ENCODE data around the gene IRF3. TPM values are rescaled to one million over a fixed set of nuclear protein-coding genes. Genes with fewer than 3 reads are reported as not detected.
A peak's percentile ranks its signal among the peaks of the same experiment; 100 is the strongest.

The IRF3 gene
- polyA plus RNA-seq, 3 donors: 45.8 to 76.0 (median 56.6) TPM

GRCh38 chr19:49688531-49689132 lies 23.0 kb upstream of the IRF3 start:
- 61 to 81% (median 69%) methylated on average over 12 of the region's 12 CpGs for WGBS, 3 donors
- no peak overlapping the region for H3K27ac ChIP-seq (ENCODE audit: low read depth, low read length)

DNA sequence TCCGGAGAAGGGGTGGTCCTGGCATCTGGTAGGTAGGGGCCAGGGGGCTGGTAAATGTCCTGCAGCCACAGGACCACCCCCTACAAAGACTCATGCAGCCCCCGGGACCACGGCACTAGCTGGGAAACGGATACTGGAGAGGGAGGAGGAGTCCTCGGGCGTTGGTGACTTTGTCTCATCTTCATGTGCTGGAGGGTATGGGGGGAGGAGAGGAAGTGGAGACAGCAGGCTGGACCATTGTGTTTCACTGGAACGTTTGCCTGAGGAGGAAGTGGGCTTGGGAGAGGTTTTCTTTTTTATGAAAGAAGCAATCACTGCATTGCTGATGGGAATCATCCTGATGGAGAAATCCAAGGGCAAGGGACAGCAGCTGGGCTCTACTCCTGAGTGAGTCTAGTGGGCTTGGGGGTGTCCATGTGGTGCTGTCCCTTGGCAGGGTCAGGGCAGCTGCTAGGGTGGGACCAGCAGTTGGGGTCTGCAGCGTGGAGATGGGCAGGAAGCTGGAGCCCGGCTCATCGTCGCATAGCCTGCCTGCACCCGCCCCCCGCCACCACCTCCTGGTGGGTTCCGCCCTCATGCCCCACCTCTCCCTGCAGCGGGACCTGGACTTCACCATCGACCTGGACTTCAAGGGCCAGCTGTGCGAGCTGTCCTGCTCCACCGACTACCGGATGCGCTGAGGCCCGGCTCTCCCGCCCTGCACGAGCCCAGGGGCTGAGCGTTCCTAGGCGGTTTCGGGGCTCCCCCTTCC lies 22.1 kb upstream of the IRF3 start:
- H3K27ac ChIP-seq (ENCODE audit: low read depth, low read length): no peak overlapping the region
- 53 to 74% (median 57%) methylated on average over 18 to 26 of the region's 26 CpGs for WGBS, 3 donors

GRCh38 chr19:49687150-49687549 lies 21.5 kb upstream of the IRF3 start:
- H3K27ac ChIP-seq (ENCODE audit: low read depth, low read length): no peak overlapping the region
- 53 to 69% (median 55%) methylated on average over 11 to 12 of the region's 12 CpGs for WGBS, 3 donors

- 75 to 89% (median 86%) methylated on average over 26 to 27 of the region's 27 CpGs for WGBS, 3 donors
- H3K27ac ChIP-seq (ENCODE audit: low read depth, low read length): no peak overlapping the region
These were observed 20.9 kb upstream of the IRF3 start for GRCh38 chr19:49686503-49687088.

DNA sequence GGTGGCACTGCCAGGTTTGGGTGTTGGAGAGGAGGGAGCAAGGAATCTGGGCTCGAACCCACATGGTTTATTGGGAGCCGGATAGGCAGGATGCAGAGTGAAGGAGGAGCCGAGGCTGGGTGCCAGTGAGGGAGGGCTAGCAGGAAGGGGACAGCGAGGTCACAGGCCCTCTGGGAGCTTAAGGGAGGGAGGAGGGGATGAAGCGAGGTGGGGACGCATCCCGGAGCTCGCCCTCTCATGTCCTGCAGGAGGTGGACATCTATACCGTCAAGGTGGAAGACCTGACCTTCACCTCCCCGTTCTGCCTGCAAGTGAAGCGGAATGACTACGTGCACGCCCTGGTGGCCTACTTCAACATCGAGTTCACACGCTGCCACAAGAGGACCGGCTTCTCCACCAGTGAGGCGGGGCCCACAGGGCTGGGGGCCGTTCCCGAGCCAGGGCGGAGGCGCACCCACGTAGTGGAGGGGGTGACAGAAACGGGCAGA lies 20.2 kb upstream of the IRF3 start:
- 57 to 68% (median 66%) methylated on average over 21 to 23 of the region's 23 CpGs for WGBS, 3 donors
- no peak overlapping the region for H3K27ac ChIP-seq (ENCODE audit: low read depth, low read length)

- no peak overlapping the region for H3K27ac ChIP-seq (ENCODE audit: low read depth, low read length)
- whole genome bisulfite sequencing, 3 donors: 80 to 86% (median 85%) methylated on average over 13 of the region's 13 CpGs
These were observed 19.4 kb upstream of the IRF3 start for GRCh38 chr19:49684983-49685553.

DNA sequence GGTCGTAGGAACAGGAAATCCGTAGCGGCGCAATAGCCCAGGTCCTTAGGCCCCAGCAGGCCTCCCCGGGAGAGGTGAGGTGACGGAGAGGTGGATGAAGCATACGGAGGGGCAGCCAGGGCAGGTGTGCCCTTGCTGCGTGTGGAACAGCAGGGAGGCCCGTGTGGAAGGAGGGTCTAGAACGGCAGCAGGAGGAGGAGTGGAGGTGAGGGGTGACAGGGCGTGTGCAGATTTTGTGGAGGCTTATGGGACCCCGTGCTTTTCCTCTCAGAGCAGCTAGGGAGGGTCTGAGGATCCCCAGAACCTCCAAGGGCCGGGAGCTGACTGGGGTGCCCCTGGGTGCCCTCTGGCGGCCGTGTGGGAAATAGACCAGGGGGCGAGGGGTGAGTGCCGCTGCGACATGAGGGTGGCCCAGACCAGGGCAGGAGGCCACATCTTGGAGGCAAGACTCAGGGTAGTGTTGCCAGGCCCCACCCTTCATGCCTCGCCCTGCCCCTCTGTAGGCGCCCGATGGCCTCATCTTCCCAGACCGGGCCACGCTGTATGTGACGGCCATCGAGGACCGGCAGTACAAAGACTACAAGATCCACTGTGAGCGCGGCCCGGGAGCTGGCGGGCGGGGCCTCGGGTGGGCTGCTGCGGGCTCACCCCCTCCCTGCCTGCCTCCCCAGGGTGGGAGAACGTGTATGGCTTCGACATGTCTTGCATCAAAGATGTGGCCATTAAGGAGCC lies 18.8 kb upstream of the IRF3 start:
- WGBS, 3 donors: 81 to 88% (median 85%) methylated on average over 32 to 35 of the region's 35 CpGs
- no peak overlapping the region for H3K27ac ChIP-seq (ENCODE audit: low read depth, low read length)

DNA sequence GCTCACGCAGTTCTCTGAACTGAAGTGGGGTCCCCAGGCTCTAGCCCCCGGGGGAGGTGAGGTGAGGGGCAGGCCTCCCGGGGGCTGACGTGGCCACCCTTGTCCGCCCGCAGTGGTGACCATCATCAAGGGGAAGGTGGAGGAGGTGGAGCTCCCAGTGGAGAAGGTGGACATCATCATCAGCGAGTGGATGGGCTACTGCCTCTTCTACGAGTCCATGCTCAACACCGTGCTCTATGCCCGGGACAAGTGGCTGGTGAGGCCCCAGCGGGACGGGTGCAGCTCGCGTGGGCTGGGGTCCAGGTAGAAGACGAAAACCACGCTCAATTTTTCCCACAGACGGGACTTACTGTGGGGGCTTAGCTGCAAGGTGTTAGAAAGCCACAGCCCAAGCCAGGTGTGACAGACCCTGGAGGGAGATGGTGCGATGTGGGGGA lies 18.2 kb upstream of the IRF3 start:
- no peak overlapping the region for H3K27ac ChIP-seq (ENCODE audit: low read depth, low read length)
- 91 to 95% (median 92%) methylated on average over 18 of the region's 18 CpGs for WGBS, 3 donors

DNA sequence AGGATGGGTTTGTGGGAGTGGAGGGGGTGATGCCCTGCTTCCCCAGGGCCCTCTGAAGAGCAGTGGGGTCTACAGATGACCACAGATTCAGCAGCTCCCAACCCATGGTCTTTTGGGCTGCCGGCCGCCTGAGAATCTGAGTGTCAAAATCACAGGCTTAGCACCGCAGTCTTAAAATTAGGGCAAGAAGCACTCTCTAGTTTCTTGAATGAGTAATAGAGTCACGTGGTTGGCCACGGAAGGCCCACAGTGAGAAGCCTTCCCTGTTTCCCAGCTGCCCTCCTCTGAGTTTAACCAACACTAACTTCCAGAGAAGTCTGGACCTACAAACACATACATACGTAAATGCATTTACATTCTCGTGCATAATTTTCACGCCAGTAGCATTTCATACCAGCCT lies 16.6 kb upstream of the IRF3 start:
- H3K27ac ChIP-seq (ENCODE audit: low read depth, low read length): no peak overlapping the region
- WGBS, 3 donors: 80 to 92% (median 91%) methylated on average over 8 of the region's 8 CpGs

DNA sequence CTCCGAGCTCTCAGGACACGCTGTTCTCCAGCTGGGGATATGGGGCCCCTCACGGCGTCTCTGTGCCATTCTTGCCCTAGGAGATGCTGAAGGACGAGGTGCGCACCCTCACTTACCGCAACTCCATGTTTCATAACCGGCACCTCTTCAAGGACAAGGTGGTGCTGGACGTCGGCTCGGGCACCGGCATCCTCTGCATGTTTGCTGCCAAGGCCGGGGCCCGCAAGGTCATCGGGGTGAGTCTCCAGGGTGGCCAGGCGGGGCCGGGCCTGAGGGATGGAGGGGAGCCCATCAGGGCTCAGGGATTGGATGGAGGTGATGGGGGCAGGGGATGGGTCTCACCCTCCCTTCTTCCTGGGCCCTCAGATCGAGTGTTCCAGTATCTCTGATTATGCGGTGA lies 16.2 kb upstream of the IRF3 start:
- no peak overlapping the region for H3K27ac ChIP-seq (ENCODE audit: low read depth, low read length)
- 78 to 90% (median 88%) methylated on average over 19 of the region's 19 CpGs for WGBS, 3 donors

DNA sequence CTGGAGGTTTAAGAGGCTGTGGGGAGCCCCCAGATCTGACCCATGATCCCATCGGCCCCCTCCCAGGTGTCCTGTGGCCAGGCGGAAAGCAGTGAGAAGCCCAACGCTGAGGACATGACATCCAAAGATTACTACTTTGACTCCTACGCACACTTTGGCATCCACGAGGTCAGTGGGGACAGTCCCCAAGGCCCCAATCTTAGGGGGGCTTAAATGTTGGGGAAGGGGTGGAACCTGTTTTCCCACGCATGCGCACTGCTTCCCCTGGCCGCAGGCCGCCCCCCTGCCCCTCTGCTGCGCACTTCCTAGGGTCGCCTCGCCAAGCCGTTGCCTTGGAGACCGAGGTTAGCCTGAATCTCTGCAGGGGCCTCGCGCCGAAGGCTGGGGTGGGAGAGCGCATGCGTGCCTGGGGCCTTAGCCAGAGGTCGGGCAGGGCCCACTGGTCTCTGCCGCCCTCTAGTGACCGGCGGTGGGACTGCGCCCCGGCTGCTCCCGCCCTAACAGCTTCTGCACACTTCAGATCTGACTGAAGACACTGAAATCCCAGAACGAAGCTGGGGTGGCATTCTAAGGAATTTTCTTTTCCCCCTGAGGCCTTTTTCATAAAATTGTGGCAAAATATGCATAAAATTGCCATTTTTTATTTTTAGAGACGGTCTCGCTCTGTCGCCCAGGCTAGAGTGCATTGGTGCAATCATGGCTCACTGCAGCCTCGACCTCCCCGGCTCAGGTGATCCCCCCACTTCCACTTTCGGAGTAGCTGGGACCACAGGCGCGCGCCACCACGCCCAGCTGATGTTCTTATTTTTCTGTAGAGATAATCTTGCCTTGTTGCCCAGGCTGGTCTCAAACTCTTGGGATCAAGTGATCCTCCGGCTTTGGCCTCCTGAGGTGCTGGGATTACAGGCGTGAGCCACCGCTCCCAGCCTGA lies 15.0 kb upstream of the IRF3 start:
- no peak overlapping the region for H3K27ac ChIP-seq (ENCODE audit: low read depth, low read length)
- 29 to 34% (median 32%) methylated on average over 40 of the region's 40 CpGs for WGBS, 3 donors

GRCh38 chr19:49679771-49680413 lies 14.2 kb upstream of the IRF3 start:
- H3K27ac ChIP-seq (ENCODE audit: low read depth, low read length): no peak overlapping the region
- 57 to 59% (median 59%) methylated on average over 10 of the region's 10 CpGs for WGBS, 3 donors

DNA sequence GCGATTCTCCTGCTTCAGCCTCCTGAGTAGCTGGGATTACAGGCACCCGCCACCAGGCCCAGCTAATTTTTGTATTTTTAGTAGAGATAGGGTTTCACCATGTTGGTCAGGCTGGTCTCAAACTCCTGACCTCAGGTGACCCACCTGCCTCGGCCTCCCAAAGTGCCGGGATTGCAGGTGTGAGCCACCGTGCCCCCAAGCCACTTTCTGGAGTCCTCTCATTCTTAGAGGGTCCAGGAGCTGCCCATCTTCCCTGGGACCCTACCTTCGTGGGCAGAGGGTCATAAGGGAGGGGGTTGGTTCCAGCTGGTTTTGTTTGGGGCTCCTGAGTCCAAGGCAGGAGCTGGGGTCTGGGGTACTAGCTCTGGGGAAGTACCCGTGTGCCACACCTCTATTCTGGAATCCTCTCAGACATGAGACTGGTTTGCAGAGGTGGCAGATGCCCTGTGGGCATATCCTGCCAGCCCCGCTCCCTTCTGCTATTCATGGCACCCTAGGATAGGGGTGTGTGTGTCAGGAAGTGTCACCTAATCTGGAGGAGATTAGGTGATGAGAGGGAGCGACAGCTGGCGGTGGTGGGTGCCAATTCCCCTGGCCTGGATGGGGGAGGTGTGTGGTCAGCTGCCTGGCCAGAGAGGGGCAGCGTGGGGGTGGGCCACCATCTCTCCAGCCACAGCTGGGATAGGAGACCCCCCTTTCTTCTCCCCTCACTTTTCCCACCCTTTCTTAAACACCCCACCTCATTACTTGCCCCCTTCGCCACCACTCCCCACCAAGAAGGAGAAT lies 13.5 kb upstream of the IRF3 start:
- no peak overlapping the region for H3K27ac ChIP-seq (ENCODE audit: low read depth, low read length)
- WGBS, 3 donors: 49 to 66% (median 66%) methylated on average over 11 to 12 of the region's 12 CpGs

GRCh38 chr19:49677901-49678674 lies 12.4 kb upstream of the IRF3 start:
- peak overlapping the region; percentile 36 for H3K27ac ChIP-seq (ENCODE audit: low read depth, low read length)
- 2 to 4% (median 2%) methylated on average over 21 of the region's 21 CpGs for WGBS, 3 donors

DNA sequence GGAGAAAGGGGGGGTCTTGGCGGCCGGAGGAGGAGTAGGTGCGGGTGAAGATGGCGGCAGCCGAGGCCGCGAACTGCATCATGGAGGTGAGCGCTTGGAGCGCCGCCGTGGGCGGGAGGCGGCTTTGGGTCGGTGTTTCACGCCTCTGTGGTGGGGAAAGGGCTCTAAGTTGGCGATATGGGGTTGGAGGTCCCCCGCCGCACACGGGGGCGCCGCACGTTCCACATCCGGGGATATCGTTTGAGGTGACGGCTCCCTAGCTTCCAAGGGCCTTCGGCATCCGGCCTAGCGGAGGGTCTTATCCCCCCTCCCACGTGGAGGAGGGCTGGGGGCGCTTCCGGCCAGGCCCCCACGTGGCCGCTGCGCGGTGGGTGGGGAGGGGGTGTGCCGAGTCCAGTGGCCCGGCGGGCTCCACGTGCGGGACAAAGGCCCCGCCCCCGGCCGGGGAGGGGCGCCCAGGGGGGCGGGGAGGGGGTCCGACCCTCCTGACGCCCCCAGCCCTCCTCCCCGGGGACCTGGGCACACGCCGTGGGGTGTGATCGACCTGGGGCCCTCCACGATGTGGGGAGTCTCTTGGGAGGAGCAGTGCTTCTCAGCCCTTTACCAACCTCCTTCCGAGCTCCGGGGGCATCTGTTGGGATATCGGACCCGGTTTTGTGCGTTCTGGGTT lies 11.7 kb upstream of the IRF3 start, which contains the start of gene PRMT1:
TSS of gene PRMT1 (plus strand) at position 41 of the 670 bp plus-strand sequence. CDS start at position 51, 10 bp downstream.
- peak within 1 kb of the TSS; percentile 77 for H3K27ac ChIP-seq (ENCODE audit: low read depth, low read length)
- WGBS, 3 donors: 0 to 1% (median 0%) methylated on average over 41 to 57 of the region's 57 CpGs

Measured in adipose tissue (tissue), 3 donors.